Measurements from ENCODE around the gene L3MBTL4.
"Not testable (repeated sequence)": the region's sequence is repeated elsewhere in the genome, so short reads cannot be mapped to it uniquely, and the experiment has no call there.

L3MBTL4 gene

DNA sequence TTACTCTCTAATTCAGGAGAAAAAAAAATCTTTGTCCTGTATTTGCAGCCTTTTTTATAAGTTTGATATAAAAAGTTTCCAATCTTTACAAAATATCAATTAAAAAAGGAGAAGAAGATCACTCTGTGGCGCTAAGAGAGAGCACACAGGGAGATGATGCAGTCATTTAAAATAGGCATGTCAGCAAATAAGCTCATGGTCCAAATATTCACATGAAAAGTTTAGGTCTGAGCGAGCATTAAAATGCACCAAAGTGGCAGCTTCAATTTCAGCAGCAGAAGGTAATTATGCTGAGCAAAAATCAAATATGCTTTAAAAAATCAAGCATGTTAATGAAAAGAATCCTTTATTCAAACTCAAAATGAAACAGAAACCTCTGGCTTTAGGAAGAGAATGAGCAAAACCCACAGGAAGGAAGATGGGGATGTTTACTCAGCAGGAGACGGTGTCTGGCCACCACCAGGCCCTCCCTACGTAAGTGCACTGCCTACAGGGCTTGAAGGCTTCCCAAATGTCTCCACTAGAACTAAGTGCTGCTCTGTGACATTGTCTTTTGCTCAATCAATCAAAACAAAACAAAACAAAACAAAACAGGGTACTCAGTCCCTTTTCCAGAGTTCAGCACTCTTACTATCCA is 120.4 kb downstream of the L3MBTL4 start:
- DNase-seq = no peak

DNA sequence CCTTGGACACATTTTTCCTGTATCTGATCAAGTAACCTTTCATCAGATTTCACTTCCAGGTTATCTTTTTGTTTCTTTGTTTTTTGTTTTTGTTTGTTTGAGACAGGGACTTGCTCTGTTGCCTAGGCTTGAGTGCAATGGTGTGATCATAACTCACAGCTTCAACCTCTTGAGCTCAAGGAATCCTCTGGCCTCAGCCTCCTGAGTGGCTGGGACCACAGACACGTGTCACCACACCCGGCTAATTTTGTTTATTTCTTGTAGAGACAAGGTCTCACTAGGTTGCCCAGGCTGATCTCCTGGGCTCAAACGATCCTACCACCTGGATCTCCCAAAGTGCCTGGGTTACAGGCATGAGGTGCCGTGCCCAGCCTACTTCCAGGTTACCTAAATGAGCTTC is 124.9 kb downstream of the L3MBTL4 start:
- DNase-seq = no peak

DNA sequence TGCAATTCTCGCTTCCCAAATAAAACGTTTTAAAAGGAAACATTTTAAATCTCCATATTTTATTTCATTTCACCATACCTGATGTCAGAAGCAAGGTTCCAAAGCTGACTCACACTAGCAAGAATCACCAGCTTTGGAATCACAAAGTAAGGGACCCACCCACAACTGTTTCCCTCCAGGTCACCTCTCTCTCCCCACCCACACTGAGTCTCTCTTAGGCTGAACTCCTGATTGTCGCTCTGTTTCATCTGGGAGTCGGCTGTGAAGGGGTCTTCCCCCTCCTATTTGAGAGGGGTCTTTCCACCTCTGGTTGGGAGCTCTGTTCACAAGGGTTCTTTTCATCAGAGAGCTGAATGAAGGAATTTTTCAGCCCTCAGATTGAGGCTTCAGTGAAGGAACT is 128.1 kb downstream of the L3MBTL4 start:
- no peak for DNase-seq

DNA sequence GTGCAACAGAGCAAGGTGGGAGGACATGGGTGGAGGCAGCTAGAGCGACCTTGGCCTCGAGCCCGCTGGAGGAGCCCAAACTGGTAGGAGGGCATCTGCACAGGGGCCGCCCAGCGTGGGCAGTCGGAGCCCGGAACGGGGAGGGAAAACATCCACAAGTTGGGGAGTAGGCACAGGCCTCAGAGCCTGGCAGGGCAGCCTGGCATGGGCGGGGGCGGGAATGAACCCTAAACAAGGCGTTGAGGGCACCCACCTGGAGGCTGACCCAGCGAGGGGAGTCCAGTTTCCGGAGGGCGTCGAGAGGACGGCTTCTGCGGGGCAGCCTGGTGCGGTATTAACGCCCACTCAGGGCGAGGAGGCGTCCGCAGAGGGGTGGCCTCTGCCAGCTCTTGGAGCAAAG is 129.9 kb downstream of the L3MBTL4 start:
- no peak for DNase-seq

DNA sequence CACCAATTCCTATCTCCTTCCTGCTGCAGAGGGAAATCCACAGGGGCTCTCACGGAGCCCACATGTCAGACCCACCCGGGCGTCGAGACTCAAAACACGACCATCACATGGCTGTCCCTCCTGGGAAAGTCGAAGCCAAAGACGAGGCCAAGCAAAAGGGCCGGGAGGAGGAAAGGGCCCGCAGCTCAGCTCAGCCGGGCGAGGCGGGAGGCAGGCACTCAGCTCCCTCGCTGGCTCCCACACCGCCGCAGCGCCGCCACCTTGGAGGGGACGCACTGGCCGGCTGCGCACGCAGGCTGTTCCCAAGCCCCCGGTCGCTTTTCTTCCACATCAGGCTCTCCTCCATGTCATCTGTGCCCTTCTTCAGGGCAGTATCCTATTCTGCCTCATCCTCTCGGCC is 130.4 kb downstream of the L3MBTL4 start:
- no peak for DNase-seq

DNA sequence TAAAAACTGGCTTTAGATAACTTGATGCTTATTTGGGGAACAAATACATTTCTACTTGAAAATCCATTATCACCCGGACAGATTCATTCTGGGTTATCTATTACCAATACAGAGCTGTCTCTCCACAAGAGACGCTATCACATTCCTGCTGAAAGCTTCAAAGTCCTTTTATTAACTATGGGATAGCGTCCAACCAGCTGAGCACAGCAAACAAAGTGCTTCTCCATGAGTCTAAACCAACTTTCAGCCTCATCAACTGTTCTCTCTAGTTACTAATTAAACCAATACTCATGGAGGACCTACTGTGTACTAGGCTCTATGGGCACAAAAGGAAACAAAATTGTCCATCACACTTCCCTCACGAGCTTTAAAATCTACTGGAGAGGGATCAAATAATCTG is 132.8 kb downstream of the L3MBTL4 start:
- DNase-seq = no peak

DNA sequence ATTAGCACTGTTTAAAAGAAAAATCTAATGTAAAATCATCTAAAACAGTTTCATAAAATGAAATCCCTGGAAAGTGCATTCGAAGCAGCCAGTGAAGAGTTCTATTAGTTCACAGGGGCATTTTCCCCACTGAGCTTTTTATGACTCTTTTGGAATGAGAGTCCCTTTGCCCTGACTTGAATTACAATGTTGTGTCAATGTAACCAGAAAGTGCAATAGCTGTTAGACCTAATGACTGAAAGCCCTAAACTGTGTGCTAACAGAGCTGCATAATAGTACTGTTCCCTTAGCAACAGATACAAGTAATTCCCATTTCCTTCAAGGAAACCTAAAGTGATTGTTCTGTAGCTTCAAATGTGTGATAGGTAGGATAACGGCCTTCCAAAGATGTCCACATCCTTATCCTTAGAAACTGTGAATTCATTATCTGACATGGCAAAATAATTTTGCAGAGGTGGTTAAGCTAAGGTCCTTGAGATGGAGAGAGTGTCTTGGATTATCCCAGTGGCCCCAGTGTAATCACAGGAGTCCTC is 134.4 kb downstream of the L3MBTL4 start:
- DNase-seq = no peak

DNA sequence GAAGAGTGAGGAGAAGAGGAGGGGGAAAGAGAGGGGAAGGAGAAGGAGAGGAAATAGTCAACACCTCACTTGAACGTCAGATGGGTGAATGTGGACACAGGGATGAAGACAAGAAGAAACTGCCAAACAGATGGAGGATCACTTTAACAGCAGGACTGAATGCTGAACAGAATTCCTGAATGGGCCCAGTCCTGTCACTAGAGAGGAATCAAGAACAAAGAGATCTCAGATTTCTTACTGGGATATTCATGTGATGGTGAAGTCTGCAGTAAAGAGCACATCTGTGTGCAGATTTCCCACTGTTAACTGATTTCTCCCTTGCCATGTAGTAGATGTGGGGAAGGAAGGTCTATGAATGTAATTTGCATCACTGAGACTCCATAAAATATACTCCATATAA is 135.4 kb downstream of the L3MBTL4 start:
- DNase-seq = no peak

DNA sequence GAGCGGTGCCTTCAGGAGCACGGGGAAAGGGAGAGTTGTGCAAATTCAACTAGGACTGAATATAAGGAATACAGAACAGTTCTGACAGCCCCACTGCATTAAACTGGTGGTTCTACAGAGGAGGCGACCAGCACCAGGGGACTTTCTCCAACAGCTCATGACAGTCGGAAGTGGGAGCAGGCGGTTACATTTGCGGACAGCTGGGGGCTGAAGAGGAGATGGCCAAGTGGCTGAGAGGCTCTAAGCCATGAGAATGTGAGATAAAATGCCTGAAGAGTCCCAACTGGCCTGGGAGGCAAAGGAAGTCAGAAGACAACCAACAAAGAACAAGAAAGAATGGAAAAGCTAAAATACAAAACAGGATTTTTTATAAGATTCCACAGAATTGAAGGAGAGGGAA is 141.3 kb downstream of the L3MBTL4 start:
- DNase-seq = no peak

DNA sequence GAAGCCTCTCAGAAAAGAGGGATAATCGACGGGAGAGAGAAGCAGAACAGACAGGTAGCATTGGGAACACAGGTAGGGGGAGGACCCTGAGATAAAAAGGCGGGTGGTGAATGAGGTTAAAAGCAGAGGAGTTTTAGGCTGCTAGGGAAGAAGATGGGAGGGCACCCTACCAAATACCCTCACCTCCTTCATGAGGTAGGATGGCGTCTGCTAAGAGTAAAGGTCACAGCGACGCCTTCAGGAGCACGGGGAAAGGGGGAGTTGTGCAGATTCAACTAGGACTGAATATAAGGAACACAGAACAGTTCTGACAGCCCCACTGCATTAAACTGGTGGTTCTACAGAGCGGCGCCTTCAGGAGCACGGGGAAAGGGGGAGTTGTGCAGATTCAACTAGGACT is 142.6 kb downstream of the L3MBTL4 start:
- DNase-seq = not testable (repeated sequence)

DNA sequence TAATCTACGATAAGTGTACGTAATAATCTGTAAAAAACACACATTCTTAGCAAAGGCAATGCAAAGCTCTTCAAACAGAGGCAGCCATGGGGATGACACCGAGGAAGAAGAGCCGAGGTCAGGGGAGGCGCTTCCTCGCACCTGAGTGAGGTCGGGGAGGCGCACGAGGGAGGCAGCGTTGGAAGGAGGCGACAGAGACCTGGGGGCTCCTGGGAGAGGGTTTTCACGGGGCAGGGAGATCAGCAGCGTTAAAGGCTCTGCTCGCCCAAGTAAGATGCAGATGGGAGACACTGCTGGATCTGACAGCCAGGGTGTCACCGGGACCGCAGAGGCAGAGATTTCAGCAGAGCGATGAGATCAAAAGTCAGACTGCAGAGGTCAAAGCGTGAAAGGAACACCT is 143.1 kb downstream of the L3MBTL4 start:
- DNase-seq = no peak

DNA sequence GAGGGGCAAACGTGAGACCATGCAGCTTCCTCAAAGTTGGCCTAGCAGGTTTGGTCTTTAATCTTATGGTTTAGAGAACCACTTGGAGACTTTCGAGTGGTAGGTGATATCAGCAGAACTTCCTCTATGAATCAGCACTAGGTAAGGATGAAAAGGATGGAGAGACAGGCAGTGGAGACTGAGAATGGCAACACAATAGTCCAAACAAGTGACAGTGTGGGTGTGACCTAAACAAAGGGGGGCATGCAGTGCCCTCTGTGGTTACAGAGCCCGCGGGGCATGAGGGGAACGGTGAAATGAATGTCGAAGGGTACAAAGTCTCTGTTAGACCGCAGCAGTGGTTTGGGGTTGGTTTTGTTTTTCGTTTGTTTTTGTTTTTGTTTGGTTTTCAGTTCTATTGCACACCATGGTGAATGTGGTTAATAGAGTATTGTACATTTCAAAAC is 143.9 kb downstream of the L3MBTL4 start:
- no peak for DNase-seq

DNA sequence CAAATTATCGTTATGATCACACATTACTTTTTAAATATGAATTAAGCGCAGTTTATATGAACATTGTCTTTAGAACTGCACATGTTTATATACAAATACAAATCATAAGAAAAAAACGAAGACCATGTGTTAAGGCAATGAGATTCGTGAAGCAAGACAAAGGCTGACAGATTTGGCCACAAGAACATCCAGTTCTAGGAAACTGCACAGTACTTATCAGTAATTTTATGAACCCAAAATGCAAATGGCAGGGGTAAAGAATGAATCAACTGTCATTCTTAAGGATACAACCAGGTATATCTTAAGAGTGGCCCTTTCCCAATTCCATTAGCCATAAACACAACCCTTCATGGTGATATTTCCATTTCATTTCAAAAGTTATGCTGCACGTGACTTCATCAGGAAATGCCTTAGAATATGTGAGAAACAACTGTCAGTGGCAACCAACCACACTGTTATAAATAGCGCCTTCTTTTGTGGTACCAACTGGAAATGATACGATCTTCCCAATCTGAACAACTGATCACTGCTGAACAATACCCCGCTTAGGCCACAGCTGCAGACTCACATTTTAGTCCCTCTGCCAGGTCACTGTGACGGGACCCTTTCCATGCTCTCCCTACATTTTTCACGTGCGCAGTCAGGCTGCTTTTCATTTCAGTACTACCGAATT is 144.9 kb downstream of the L3MBTL4 start:
- DNase-seq = no peak

DNA sequence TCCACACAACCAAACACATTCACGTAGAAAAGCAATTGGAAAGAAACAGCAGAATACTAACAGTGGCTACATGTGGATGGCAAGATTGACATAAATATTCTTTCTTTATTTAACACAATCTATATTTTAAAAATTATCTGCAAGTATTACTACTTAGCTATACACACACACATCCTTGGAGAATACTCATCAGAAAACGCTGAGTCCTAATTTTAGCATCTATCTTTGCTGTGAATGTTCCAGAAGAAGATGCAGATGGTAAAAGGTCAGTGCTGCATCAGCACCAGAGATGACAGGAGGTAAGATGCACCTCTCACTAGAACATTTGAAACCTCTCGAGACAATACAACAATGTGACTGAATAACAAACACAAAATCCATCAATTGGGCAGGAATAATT is 148.5 kb downstream of the L3MBTL4 start:
- DNase-seq = no peak

DNA sequence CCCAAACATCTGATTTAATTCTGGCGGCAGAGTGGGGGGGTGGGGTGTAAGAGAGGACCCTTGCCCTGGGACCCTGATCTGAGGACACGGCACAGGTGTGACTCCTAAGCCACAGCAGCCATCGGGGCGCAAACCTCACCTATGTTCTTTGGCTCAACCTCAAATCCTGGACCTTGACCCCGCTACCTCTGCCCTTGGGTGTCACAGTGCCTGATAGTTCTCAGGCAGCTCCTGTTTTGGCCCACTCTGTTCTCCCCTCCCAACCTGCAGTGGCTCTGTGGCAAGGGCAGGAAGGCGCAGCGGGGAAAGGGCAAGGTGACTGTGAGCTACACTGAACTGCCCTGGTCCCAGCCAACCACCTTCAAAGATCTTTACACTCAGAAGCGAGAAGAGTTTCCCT is 152.8 kb downstream of the L3MBTL4 start:
- DNase-seq = no peak

DNA sequence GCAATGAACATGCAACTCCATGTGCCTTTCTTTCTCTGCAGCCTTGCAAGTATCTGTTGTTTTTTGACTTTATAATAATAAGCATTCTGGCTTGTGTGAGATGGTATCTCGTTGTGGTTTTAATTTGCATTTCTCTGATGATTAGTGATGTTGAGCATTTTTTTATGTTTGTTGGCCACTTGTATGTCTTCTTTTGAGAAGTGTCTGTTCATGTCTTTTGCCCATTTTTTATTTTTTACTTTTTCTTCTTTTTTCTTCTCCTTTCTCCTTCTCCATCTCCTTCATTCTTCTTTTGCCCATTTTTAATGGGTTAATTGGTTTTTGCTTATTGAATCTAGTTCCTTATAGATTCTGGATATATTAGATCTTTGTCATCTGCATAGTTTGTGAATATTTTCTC is 155.4 kb downstream of the L3MBTL4 start:
- DNase-seq = not testable (repeated sequence)

DNA sequence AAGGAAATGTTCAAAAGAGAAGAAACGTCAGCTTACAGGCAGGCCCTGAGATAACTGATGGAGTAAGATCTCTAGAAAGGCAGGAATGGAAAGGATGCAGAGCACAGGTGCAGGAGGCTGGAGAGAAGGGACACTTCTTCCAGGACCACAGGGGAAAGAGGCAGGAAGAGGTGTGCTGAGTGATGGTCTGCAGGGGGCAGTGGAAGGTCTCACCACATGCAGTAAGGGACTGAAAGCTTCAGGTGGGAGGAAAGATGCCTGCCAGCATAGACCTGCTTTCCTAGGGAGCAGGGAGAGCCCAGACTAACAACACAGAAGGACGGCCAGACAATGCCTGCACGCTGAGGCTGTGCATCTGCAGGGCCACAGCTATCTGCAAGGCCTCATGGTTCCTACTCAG is 156.8 kb downstream of the L3MBTL4 start:
- no peak for DNase-seq

DNA sequence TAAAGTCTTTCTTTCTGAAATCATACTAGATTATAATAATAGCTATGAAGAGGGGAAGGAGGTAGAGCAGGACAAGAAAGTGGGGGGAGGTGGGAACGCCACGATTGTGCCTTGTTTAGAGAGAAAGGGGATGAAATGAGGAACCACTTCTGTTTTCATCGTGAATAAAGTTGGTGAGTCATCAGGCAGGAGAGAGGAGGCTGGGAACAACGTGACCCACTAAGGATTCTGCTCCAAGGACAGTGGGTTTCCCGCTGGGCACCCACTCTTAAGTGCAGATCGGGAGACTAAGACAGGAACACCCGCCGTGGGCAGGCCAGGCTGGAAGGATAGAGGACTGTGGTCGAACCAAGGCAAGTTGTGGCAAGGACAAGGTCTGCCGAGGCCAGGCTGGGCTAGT is 158.2 kb downstream of the L3MBTL4 start:
- no peak for DNase-seq

DNA sequence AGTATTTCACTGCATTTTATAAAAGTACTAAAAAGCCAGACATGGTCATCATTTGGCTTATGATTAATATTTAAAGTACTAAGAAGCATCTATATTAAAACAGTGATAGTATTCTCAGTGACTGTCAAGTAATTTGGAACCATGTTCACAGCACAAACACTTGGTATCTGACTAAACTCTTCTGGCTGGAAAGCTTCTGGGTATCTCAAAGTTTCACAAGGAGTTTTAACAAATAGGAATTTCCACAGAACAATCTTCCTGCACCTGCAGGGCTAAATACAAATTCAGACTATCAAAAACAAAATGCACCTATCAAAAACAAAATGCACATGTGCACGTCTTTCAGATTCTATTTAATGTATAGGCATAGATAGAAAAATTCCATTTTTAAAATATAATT is 158.8 kb downstream of the L3MBTL4 start:
- no peak for DNase-seq

DNA sequence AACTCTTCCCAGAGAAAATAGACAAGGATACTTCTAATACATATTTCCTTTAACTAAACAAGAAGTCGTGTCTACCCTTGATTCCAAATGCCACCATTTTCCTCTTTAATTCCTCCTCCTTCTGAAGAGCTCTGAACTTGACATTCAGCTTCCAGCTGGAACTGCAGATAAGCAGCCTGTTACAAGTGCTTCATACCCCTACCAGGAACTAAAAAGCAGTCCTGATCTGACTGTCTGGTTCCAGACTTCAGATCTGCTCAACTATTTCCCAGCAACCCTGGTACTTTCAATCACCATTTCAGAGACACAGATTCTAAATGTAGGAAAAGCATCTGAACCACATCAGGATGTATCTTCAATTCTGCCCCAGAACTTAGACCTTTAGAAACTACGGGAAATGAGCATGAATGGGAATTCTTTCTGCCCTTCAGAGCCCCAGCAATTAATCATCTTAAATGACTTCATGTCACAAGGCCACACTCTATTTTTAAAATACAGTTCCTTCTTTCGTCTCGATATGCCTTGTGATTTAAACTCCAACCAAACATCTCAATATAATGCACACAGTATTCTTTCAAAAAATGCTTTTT is 159.5 kb downstream of the L3MBTL4 start:
- no peak for DNase-seq

DNA sequence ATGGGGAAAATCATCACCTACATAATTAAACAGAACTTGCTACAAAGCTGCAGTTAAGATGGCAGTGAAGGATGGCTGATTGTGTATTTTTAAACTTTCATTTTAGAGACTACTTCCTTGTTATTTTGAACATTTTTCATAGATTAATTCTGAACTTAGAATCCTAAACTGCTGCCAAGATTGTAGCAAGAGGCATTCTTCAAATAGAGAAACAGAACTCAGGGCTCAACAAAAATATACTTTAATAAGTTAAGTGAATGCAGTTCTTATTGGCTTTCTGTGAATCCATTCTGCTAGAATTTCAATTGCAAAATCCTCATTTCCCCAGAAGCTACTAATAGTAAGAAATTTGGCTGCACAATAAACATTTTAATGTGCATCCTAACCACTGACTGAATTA is 160.3 kb downstream of the L3MBTL4 start:
- no peak for DNase-seq

DNA sequence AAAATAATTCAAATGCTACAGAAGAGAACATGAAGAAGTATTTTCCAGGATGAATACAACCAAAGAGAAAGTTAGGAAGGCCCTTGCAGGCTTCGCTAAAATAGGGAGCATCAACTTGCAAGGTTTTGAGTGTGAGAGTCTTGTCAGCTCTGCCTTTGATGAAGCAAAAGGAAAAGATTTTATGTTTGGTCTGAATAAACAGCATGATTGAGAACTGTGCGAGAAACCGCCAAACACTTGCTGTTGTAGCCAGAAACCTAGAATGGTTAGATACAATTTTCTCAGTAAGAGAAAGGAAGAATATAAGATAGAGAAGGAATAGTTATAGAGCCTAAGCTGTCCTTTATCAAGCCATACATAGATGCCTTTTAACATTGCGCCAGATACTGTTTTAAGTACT is 163.6 kb downstream of the L3MBTL4 start:
- DNase-seq = no peak

DNA sequence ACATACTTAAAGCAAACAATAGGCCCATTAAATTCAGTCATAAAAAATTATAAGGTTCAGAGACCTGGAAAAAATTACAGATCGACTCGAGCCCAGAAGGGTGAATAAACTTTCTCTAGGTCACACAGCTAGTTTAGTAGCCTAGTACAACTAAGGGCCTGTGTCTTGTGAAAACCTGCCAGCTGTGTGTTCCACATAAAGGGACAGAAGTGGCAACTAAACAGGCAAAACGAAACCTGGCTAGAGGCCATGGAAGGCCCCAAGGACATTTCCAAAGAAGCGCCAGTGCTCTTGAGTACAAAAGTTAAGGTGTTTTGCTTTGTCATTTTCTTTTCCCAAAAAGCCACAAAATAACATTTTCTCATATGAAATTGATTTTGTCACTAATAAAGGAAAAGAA is 164.9 kb downstream of the L3MBTL4 start:
- no peak for DNase-seq

DNA sequence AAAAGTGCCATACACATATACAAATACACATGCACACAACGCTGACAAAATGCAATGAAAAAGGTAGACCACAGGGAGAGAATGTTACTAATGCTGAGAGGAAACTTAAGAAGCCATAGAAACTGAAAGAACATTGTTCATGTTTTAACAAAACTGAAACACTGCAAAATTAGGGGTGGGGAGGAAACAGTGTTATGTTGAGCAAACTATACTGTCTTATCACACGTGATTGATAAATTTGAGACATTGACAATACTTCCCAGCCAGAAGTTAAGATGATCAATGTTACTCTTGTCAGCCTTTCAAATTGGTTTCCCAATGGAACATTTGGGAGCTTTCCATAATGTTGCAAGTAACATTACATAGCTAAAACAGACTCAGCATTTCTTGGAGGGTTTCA is 165.5 kb downstream of the L3MBTL4 start:
- DNase-seq = no peak

Measured in stimulated activated CD4-positive, alpha-beta T cell treated with anti-CD3 and anti-CD28 coated beads, Interleukin-12 subunit alpha, Interleukin-12 subunit beta, amount 100 ng/mL, for 4 hours (primary cell).